ENCODE data around the gene GOT2.
"Not testable (repeated sequence)": the region's sequence is repeated elsewhere in the genome, so short reads cannot be mapped to it uniquely, and the experiment has no call there.

GOT2 gene

GRCh38 chr16:58717994-58718393 is 16.1 kb downstream of the GOT2 start:
- no peak for DNase-seq (ENCODE audit: low read depth)

- DNase-seq (ENCODE audit: low read depth), result no peak
These were observed 17.6 kb downstream of the GOT2 start for GRCh38 chr16:58716468-58716867.

GRCh38 chr16:58713742-58714141 is 20.4 kb downstream of the GOT2 start:
- DNase-seq (ENCODE audit: low read depth), result no peak

GRCh38 chr16:58709333-58709732 is 24.8 kb downstream of the GOT2 start:
- no peak for DNase-seq (ENCODE audit: low read depth)

- no peak for DNase-seq (ENCODE audit: low read depth)
These were observed 35.0 kb downstream of the GOT2 start for GRCh38 chr16:58699151-58699550.

- no peak for DNase-seq (ENCODE audit: low read depth)
These were observed 38.7 kb downstream of the GOT2 start for GRCh38 chr16:58695368-58695767.

GRCh38 chr16:58692450-58692849 is 41.7 kb downstream of the GOT2 start:
- DNase-seq (ENCODE audit: low read depth), result no peak

GRCh38 chr16:58686985-58687706 is 47.0 kb downstream of the GOT2 start:
- not testable (repeated sequence) for DNase-seq (ENCODE audit: low read depth)

- DNase-seq (ENCODE audit: low read depth), result no peak
These were observed 49.0 kb downstream of the GOT2 start for GRCh38 chr16:58685084-58685449.

GRCh38 chr16:58684354-58685083 is 49.6 kb downstream of the GOT2 start, which contains the start of gene SLC38A7:
TSS of gene SLC38A7 (minus strand) at chr16:58684770. CDS start at chr16:58680126, 4,644 bp downstream.
- DNase-seq (ENCODE audit: low read depth), result peak; percentile 76

GRCh38 chr16:58684001-58684353 is 50.1 kb downstream of the GOT2 start:
- no peak for DNase-seq (ENCODE audit: low read depth)

GRCh38 chr16:58679763-58680162 is 54.4 kb downstream of the GOT2 start:
- no peak for DNase-seq (ENCODE audit: low read depth)

GRCh38 chr16:58678716-58679115 is 55.4 kb downstream of the GOT2 start:
- peak; percentile 77 for DNase-seq (ENCODE audit: low read depth)

- no peak for DNase-seq (ENCODE audit: low read depth)
These were observed 55.8 kb downstream of the GOT2 start for GRCh38 chr16:58678269-58678668.

- no peak for DNase-seq (ENCODE audit: low read depth)
These were observed 63.1 kb downstream of the GOT2 start for GRCh38 chr16:58670946-58671583.

GRCh38 chr16:58670177-58670576 is 63.9 kb downstream of the GOT2 start:
- DNase-seq (ENCODE audit: low read depth), result no peak

- no peak for DNase-seq (ENCODE audit: low read depth)
These were observed 68.9 kb downstream of the GOT2 start for GRCh38 chr16:58665200-58665599.

GRCh38 chr16:58661199-58661830 is 72.8 kb downstream of the GOT2 start:
- peak; percentile 78 for DNase-seq (ENCODE audit: low read depth)

GRCh38 chr16:58659911-58660310 is 74.2 kb downstream of the GOT2 start:
- DNase-seq (ENCODE audit: low read depth), result not testable (repeated sequence)

- peak; percentile 38 for DNase-seq (ENCODE audit: low read depth)
These were observed 75.3 kb downstream of the GOT2 start for GRCh38 chr16:58658796-58659211.

All from fibroblast of gingiva (primary cell).